LNCaP clone FGC (cell line): ENCODE results near the gene C8A.

ENCODE experiments used
- DNase-seq: peaks from one replicate; pipeline ENCODE4 v3.0.0-alpha.2; 2011; ENCODE audit warnings: low read depth
- H3K4me3 ChIP-seq: 2 replicates; pipeline ENCODE4 v1.5.1; 2011; ENCODE audit warnings: mild to moderate bottlenecking, low read depth, low read length, control low read depth
- TF ChIP-seq, protein P1 (sequence below): IDR thresholded peaks from 2 replicates; pipeline ENCODE4 v1.5.1; 2012; ENCODE audit warnings: mild to moderate bottlenecking; ENCODE audit not compliant: control insufficient read depth, insufficient read depth; ENCODE audit errors: extremely low read depth

Gene C8A

DNA sequence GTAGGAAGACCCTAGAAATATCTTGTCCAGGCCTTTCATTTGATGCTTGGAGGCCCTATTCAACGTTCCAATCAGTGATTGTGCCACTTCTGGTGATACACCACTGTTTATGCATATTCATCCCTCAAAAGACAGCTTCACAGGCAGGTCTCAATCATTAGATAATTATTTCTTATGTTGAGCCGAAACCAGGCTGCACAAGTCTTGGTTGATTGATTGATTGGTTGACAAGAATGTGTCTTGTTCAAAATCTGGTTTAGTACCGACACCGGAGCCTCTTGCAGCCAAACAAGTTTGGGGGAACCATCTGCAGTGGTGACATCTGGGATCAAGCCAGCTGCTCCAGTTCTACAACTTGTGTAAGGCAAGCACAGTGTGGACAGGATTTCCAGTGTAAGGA is 20.1 kb downstream of the C8A start:
- TF ChIP-seq, protein P1, sequence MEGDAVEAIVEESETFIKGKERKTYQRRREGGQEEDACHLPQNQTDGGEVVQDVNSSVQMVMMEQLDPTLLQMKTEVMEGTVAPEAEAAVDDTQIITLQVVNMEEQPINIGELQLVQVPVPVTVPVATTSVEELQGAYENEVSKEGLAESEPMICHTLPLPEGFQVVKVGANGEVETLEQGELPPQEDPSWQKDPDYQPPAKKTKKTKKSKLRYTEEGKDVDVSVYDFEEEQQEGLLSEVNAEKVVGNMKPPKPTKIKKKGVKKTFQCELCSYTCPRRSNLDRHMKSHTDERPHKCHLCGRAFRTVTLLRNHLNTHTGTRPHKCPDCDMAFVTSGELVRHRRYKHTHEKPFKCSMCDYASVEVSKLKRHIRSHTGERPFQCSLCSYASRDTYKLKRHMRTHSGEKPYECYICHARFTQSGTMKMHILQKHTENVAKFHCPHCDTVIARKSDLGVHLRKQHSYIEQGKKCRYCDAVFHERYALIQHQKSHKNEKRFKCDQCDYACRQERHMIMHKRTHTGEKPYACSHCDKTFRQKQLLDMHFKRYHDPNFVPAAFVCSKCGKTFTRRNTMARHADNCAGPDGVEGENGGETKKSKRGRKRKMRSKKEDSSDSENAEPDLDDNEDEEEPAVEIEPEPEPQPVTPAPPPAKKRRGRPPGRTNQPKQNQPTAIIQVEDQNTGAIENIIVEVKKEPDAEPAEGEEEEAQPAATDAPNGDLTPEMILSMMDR = no peak
- H3K4me3 ChIP-seq = no peak overlapping the region
- no peak for DNase-seq

DNA sequence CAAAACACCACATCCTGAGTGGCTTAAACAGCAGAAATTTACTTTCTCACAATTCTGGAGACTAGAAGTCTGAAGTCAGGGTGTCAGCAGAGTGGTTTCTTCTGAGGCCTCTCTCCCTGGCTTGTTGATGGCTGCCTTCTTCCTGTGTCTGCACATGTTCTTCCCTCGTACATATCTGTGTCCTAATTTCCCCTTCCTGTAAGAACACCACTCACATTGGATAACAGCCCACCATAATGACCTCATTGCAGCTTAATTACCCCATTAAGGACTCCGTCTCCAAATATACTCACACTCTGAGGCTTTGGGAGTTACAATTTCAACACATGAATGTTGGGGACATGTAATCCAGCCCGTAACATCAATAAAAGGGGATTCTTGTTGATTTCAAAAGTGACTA is 23.4 kb downstream of the C8A start:
- peak; percentile 13 for DNase-seq
- H3K4me3 ChIP-seq = no peak overlapping the region

DNA sequence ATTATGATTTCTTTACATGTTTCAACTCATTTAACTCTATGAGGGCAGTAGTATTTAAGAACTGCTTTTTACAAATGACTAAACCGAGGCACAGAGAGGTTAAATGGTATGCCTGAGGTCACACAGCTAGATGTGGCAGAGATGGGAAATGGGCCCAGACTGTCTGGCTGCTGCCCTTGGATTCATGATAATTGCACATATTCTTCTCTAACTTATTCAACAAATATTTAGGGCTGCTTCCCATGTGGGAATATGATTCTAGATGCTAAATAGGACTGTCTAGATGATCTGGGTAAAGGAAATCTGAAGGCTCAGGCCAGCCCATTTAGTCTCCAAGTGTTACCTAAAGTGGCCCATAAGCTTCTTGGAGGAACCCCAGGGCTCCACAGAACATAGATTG is 26.2 kb downstream of the C8A start:
- DNase-seq = no peak
- no peak overlapping the region for H3K4me3 ChIP-seq
- TF ChIP-seq, protein P1 = no peak

More for the DNA sequence above, 23.4 kb downstream of the C8A start:
- TF ChIP-seq, protein P1 = no peak

DNA sequence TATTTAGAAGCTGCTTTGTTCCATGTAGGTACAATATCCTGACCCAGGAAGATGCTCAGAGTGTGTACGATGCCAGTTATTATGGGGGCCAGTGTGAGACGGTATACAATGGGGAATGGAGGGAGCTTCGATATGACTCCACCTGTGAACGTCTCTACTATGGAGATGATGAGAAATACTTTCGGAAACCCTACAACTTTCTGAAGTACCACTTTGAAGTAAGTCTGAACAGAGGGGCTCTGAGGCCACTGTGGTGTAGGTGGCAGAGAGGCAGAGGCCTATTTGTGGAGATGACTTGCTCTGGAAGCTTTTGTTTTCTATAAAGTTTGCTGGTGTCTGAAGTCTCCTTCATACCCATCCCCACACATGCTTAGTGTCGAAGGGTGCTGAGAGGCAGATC is 26.8 kb downstream of the C8A start:
- TF ChIP-seq, protein P1 = no peak
- H3K4me3 ChIP-seq = no peak overlapping the region
- no peak for DNase-seq

DNA sequence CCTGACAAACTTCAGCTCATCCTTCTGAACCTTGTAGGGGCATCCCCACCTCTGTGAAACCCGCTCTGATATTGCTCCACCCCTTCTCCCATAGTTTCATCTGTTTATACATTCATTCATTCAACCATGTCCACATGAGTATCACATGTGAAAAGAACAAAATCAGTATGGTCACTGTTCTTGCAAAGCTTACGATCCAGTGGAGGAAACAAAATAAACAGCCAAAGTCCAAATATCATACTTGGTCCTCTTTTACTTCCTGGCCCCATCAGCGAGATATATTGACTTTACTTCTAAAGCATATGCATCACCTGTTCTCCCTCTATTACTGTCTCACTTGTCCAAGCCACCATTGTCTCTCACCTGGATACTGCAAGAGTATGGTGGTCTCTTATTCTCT is 35.6 kb downstream of the C8A start:
- no peak for DNase-seq
- H3K4me3 ChIP-seq = no peak overlapping the region
- TF ChIP-seq, protein P1 = no peak

DNA sequence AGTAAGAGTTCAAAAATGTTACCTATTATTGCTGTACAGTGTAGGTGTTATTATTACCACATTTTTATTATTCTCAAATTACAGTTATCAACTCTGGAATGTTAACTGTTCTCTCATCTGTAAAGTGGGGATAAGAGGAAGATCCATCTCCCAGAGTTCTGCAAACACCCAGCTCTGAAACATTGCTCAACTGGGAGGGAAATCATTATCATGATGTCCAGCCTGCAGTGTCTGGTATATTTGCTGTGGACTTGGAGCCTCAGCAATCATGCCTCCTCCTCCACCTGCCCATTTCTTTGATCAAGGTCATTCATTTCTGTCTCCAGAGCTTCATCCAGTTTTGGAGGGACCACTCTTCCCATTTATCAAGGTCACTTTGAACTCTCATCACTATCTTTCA is 39.4 kb downstream of the C8A start:
- TF ChIP-seq, protein P1 = no peak
- no peak for DNase-seq
- H3K4me3 ChIP-seq = no peak overlapping the region

DNA sequence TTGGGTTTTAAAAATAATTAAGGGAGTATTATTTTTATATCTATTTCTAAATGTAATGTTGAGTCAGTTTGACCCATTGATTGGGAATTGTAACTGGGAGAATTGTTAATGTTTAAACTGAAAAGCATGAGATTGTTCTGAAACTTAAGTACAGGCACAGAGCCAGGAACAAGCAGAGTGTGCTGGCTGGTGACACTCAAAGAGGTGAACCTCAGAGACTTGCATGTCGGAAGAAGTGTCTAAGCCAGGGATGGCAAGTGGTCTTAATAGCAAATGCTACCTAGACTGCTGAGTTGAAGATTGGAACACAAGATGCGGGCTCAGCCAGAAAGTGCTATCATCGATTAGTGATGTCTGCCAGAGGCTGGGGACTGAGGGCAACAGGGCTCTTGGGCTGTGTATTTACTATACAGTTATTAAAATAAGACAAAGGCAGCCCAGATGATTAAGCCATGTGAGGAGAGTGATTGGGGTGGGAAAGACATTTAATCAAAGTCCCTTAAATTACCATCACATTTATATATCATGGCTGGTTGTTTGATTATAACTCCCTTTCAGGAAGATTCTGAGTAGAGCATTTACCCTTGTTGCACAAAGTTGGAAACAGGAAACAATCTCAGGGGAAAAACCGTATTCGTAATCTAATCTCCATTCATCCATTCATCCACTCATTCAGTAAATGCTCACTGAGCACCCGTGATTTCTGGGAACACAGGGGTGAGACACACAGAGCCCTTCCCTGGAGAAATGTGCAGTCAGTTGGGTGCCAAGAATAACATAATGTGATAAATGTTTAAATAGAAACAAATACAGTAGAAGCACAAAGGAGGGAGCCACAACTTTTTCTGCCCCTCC is 42.8 kb downstream of the C8A start:
- TF ChIP-seq, protein P1 = no peak
- H3K4me3 ChIP-seq = no peak overlapping the region
- no peak for DNase-seq
